NT2/D1 (cell line): ENCODE data around the gene PARD3.

ENCODE experiments used
- DNase-seq: peaks from one replicate; pipeline ENCODE4 v3.0.0-alpha.2; 2011; ENCODE audit warnings: low read depth, low spot score
- H3K27me3 ChIP-seq: 2 replicates; pipeline ENCODE4 v1.6.0; 2011; ENCODE audit warnings: mild to moderate bottlenecking; ENCODE audit not compliant: insufficient read length, insufficient read depth
- H3K36me3 ChIP-seq: 2 replicates; pipeline ENCODE4 v1.6.1; 2011; ENCODE audit warnings: mild to moderate bottlenecking, low read length, mixed read lengths; ENCODE audit not compliant: insufficient read depth, insufficient read length
- H3K4me1 ChIP-seq: 2 replicates; pipeline ENCODE4 v1.5.1; 2011; ENCODE audit not compliant: insufficient read depth, insufficient read length
- H3K4me3 ChIP-seq: 2 replicates; pipeline ENCODE4 v1.5.1; 2011; ENCODE audit warnings: low read depth; ENCODE audit not compliant: insufficient read length
- H3K9ac ChIP-seq: 2 replicates; pipeline ENCODE4 v1.6.0; 2011; ENCODE audit warnings: low read depth; ENCODE audit not compliant: insufficient read length
- H3K9me3 ChIP-seq: 2 replicates; pipeline ENCODE4 v1.5.1; 2011; ENCODE audit warnings: mild to moderate bottlenecking, low read length; ENCODE audit not compliant: insufficient read depth
- SUZ12 ChIP-seq: IDR thresholded peaks from 2 replicates; pipeline ENCODE4 v1.6.1; 2011; ENCODE audit not compliant: insufficient read length, insufficient read depth; ENCODE audit errors: extremely low read depth
- YY1 ChIP-seq: IDR thresholded peaks from 2 replicates; pipeline ENCODE4 v1.6.1; 2011; ENCODE audit not compliant: insufficient read length, insufficient read depth
- ZNF274 ChIP-seq: IDR thresholded peaks from 2 replicates; pipeline ENCODE4 v1.6.1; 2011; ENCODE audit warnings: mild to moderate bottlenecking, low read depth, low read length

Gene PARD3

DNA sequence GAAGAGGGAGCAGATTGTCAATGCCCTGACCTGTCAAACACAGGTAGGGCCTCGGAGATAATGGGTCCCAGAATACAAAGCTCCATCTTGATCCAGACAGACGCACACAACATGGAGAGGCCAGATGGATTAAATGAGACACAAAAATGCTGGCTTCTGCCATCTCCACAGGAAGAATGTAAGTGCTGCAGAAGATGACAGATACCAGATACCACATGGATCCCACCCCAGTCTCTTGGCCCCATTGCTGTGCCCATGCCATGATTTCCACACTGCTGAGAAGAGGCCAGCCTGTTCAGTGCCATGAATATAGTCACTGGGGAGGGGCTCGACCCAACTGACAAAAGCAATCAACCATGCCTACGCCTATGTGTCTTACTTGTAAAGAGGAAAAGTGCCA is 487.9 kb downstream of the PARD3 start:
- H3K4me1 ChIP-seq = no peaks in the 10 kb centered on the region
- no peaks in the 10 kb centered on the region for H3K27me3 ChIP-seq
- H3K36me3 ChIP-seq = peaks cover 4% of the 10 kb centered on the region
- no peak overlapping the region for H3K9ac ChIP-seq
- DNase-seq = no peak
- H3K9me3 ChIP-seq = no peaks in the 10 kb centered on the region
- no peak overlapping the region for H3K4me3 ChIP-seq
- TF ChIP-seq YY1 (no peak), ZNF274 (no peak), SUZ12 (no peak)

DNA sequence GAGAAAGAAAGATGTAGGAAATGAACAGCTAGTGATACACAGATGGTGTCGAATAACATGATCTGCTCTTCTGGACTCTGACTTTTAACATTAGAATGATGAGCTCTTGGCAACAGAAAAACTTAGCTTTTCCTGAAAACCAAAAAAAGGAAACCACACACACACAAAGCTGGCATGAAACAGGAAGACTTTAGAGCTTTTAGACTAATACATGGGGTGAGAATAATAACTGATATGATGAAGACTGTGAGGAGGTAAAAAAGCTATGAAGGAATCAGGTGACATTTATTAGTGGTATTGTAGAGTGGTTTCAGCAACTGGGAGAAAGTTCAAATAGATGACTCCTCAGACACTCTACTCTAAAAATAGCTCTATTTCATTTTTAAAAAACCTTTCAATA is 491.9 kb downstream of the PARD3 start:
- TF ChIP-seq SUZ12 (no peak), ZNF274 (no peak), YY1 (no peak)
- Histone ChIP-seq H3K9ac (no peak overlapping the region), H3K36me3 (no peaks in the 10 kb centered on the region), H3K4me3 (no peak overlapping the region), H3K4me1 (no peaks in the 10 kb centered on the region), H3K27me3 (no peaks in the 10 kb centered on the region), H3K9me3 (no peaks in the 10 kb centered on the region)
- no peak for DNase-seq

- TF ChIP-seq YY1 (no peak), SUZ12 (no peak), ZNF274 (no peak)
- no peaks in the 10 kb centered on the region for H3K36me3 ChIP-seq
- no peak overlapping the region for H3K9ac ChIP-seq
- no peak for DNase-seq
- no peaks in the 10 kb centered on the region for H3K27me3 ChIP-seq
- H3K4me1 ChIP-seq = no peaks in the 10 kb centered on the region
- H3K9me3 ChIP-seq = no peaks in the 10 kb centered on the region
- no peak overlapping the region for H3K4me3 ChIP-seq
These were observed 494.8 kb downstream of the PARD3 start for GRCh38 chr10:34320265-34320664.

- no peak for DNase-seq
- no peak overlapping the region for H3K4me3 ChIP-seq
- no peaks in the 10 kb centered on the region for H3K36me3 ChIP-seq
- H3K4me1 ChIP-seq = no peaks in the 10 kb centered on the region
- no peaks in the 10 kb centered on the region for H3K27me3 ChIP-seq
- no peaks in the 10 kb centered on the region for H3K9me3 ChIP-seq
- no peak overlapping the region for H3K9ac ChIP-seq
- no peak for TF ChIP-seq YY1
- TF ChIP-seq SUZ12 = no peak
- TF ChIP-seq ZNF274 = no peak
These were observed 495.8 kb downstream of the PARD3 start for GRCh38 chr10:34319197-34319846.

- no peaks in the 10 kb centered on the region for H3K9me3 ChIP-seq
- DNase-seq = no peak
- no peak overlapping the region for H3K4me3 ChIP-seq
- H3K27me3 ChIP-seq = no peaks in the 10 kb centered on the region
- H3K36me3 ChIP-seq = no peaks in the 10 kb centered on the region
- H3K4me1 ChIP-seq = no peaks in the 10 kb centered on the region
- H3K9ac ChIP-seq = no peak overlapping the region
- TF ChIP-seq ZNF274 = no peak
- TF ChIP-seq SUZ12 = no peak
- no peak for TF ChIP-seq YY1
These were observed 498.9 kb downstream of the PARD3 start for GRCh38 chr10:34316154-34316553.

- TF ChIP-seq YY1 = no peak
- no peak for TF ChIP-seq SUZ12
- TF ChIP-seq ZNF274 = no peak
- H3K27me3 ChIP-seq = no peaks in the 10 kb centered on the region
- H3K36me3 ChIP-seq = no peaks in the 10 kb centered on the region
- no peak overlapping the region for H3K9ac ChIP-seq
- no peaks in the 10 kb centered on the region for H3K9me3 ChIP-seq
- no peaks in the 10 kb centered on the region for H3K4me1 ChIP-seq
- DNase-seq = no peak
- no peak overlapping the region for H3K4me3 ChIP-seq
These were observed 500.6 kb downstream of the PARD3 start for GRCh38 chr10:34314457-34314856.

GRCh38 chr10:34313888-34314287 is 501.2 kb downstream of the PARD3 start:
- TF ChIP-seq ZNF274 (no peak), YY1 (no peak), SUZ12 (no peak)
- Histone ChIP-seq H3K36me3 (no peaks in the 10 kb centered on the region), H3K27me3 (no peaks in the 10 kb centered on the region), H3K9me3 (no peaks in the 10 kb centered on the region), H3K4me3 (no peak overlapping the region), H3K4me1 (no peaks in the 10 kb centered on the region), H3K9ac (no peak overlapping the region)
- DNase-seq = no peak
